SK-N-SH treated with all-trans-retinoic acid at 6 μM for 48 hours (cell line): ENCODE measurements around the gene GGA1.

Experiments used
- ATAC-seq: fragments of 200-7000 bp; cut with Tn5 transposase; 3 replicates; pipeline ENCODE4 v1.9.1; 2020; ENCODE audit warnings: mild to moderate bottlenecking, moderate library complexity
- ARNTL ChIP-seq: fragments of 450-650 bp; formaldehyde crosslinking; IDR thresholded peaks from 2 replicates; pipeline ENCODE4 v1.5.0; 2020; ENCODE audit warnings: low read depth, mild to moderate bottlenecking, moderate library complexity, borderline replicate concordance
- BACH2 ChIP-seq: fragments of 250-450 bp; sonication (Bioruptor Pico); IDR thresholded peaks from 2 replicates; pipeline ENCODE4 v1.9.0; 2021; ENCODE audit warnings: mild to moderate bottlenecking, borderline replicate concordance
- CREB5 ChIP-seq: fragments of 250-450 bp; sonication (Bioruptor Pico); IDR thresholded peaks from 2 replicates; pipeline ENCODE4 v1.5.1; 2020; ENCODE audit warnings: low read depth, mild to moderate bottlenecking, moderate library complexity
- CSDC2 ChIP-seq: fragments of 250-450 bp; sonication (Bioruptor Pico); IDR thresholded peaks from 2 replicates; pipeline ENCODE4 v1.5.0; 2020; ENCODE audit warnings: mild to moderate bottlenecking, moderate library complexity
- CSRNP3 ChIP-seq: fragments of 250-450 bp; sonication (Bioruptor Pico); IDR thresholded peaks from 2 replicates; pipeline ENCODE4 v1.5.1; 2021; ENCODE audit warnings: mild to moderate bottlenecking, moderate library complexity
- ISL1 ChIP-seq: fragments of 250-450 bp; sonication (Bioruptor Pico); IDR thresholded peaks from 2 replicates; pipeline ENCODE4 v2.1.2; 2022; ENCODE audit warnings: mild to moderate bottlenecking, moderate library complexity
- PATZ1 ChIP-seq: fragments of 250-450 bp; sonication (Bioruptor Pico); IDR thresholded peaks from 2 replicates; pipeline ENCODE4 v1.8.0; 2020; ENCODE audit warnings: mild to moderate bottlenecking, moderate library complexity, borderline replicate concordance
- POU6F1 ChIP-seq: fragments of 250-450 bp; sonication (Bioruptor Pico); IDR thresholded peaks from 2 replicates; pipeline ENCODE4 v1.8.0; 2021; ENCODE audit warnings: low read depth, mild to moderate bottlenecking, moderate library complexity, borderline replicate concordance
- PPARA ChIP-seq: fragments of 250-450 bp; sonication (Bioruptor Pico); IDR thresholded peaks from 2 replicates; pipeline ENCODE4 v1.5.0; 2020; ENCODE audit warnings: mild to moderate bottlenecking, borderline replicate concordance
- RARB ChIP-seq: fragments of 250-450 bp; sonication (Bioruptor Pico); IDR thresholded peaks from 2 replicates; pipeline ENCODE4 v1.8.0; 2021; ENCODE audit warnings: mild to moderate bottlenecking, moderate library complexity
- TOX ChIP-seq: fragments of 250-450 bp; sonication (Bioruptor Pico); IDR thresholded peaks from 2 replicates; pipeline ENCODE4 v1.8.0; 2021; ENCODE audit warnings: mild to moderate bottlenecking, moderate library complexity, borderline replicate concordance
- TSHZ2 ChIP-seq: fragments of 250-450 bp; sonication (Bioruptor Pico); IDR thresholded peaks from 2 replicates; pipeline ENCODE4 v1.5.0; 2020; ENCODE audit warnings: mild to moderate bottlenecking, moderate library complexity
- ZC3H10 ChIP-seq: fragments of 250-450 bp; sonication (Bioruptor Pico); IDR thresholded peaks from 2 replicates; pipeline ENCODE4 v1.5.1; 2021; ENCODE audit warnings: mild to moderate bottlenecking, moderate library complexity
- ZFP3 ChIP-seq: fragments of 250-450 bp; sonication (Bioruptor Pico); IDR thresholded peaks from 2 replicates; pipeline ENCODE4 v1.5.0; 2020; ENCODE audit warnings: mild to moderate bottlenecking, moderate library complexity
- ZFP30 ChIP-seq: fragments of 450-650 bp; formaldehyde crosslinking; IDR thresholded peaks from 2 replicates; pipeline ENCODE4 v1.5.0; 2022; ENCODE audit warnings: mild to moderate bottlenecking, moderate library complexity
- ZNF70 ChIP-seq: fragments of 450-650 bp; formaldehyde crosslinking; IDR thresholded peaks from 2 replicates; pipeline ENCODE4 v1.5.0; 2020; ENCODE audit warnings: mild to moderate bottlenecking, moderate library complexity

GGA1 gene

GRCh38 chr22:37664249-37665101 lies 55.8 kb downstream of the GGA1 start (continued):
- TF ChIP-seq TSHZ2 (CRISPR knock-in tag), result no peak

- TF ChIP-seq TOX (CRISPR knock-in tag), result no peak
- no peak for TF ChIP-seq ZFP3 (CRISPR knock-in tag)
- TF ChIP-seq PPARA (CRISPR knock-in tag), result no peak
- no peak for TF ChIP-seq ZNF70
- no peak for TF ChIP-seq ISL1 (CRISPR knock-in tag)
- no peak for TF ChIP-seq ARNTL (CRISPR knock-in tag)
- no peak for TF ChIP-seq TSHZ2 (CRISPR knock-in tag)
- no peak for TF ChIP-seq POU6F1 (CRISPR knock-in tag)
- TF ChIP-seq ZFP30 (CRISPR knock-in tag), result no peak
- no peak for TF ChIP-seq ZC3H10 (CRISPR knock-in tag)
- TF ChIP-seq BACH2 (CRISPR knock-in tag), result no peak
- TF ChIP-seq CREB5 (CRISPR knock-in tag), result no peak
- TF ChIP-seq, all 23 proteins: peak for 0
- no peak for ATAC-seq
These were observed 56.9 kb downstream of the GGA1 start for GRCh38 chr22:37665487-37665886.

GRCh38 chr22:37669586-37669985 lies 61.0 kb downstream of the GGA1 start:
- no peak for ATAC-seq

More at GRCh38 chr22:37669586-37669985, 61.0 kb downstream of the GGA1 start:
- TF ChIP-seq CSDC2 (CRISPR knock-in tag), result no peak
- no peak for TF ChIP-seq ZNF70
- TF ChIP-seq RARB (CRISPR knock-in tag), result no peak
- TF ChIP-seq PATZ1 (CRISPR knock-in tag), result no peak
- no peak for TF ChIP-seq CREB5 (CRISPR knock-in tag)
- no peak for TF ChIP-seq ZFP3 (CRISPR knock-in tag)
- no peak for TF ChIP-seq ZC3H10 (CRISPR knock-in tag)
- TF ChIP-seq CSRNP3 (CRISPR knock-in tag), result no peak
- TF ChIP-seq, all 23 proteins: peak for 0
